Right atrium auricular region (tissue), 2 donors: ENCODE data around the gene TBC1D2. TPM values are rescaled to one million over a fixed set of nuclear protein-coding genes. Genes with fewer than 3 reads are reported as not detected.

Source experiments
- DNase-seq: peaks from one replicate; pipeline ENCODE4 v3.0.0-alpha.2; 2019; ENCODE audit warnings: low spot score
- H3K27ac ChIP-seq, 2 donors: fragments of 200-600 bp; sonication (generic); 1 replicate in 1 of 2; 2 replicates in 1 of 2; pipeline ENCODE4 v1.5.1; 2016 to 2019
- H3K27me3 ChIP-seq, 2 donors: fragments of 200-600 bp; sonication (generic); one replicate each; pipeline versions ENCODE4 v1.5.1 to v1.6.0; 2017 to 2019
- H3K36me3 ChIP-seq: fragments of 200-600 bp; sonication (generic); one replicate; pipeline ENCODE4 v1.5.1; 2016
- H3K4me1 ChIP-seq, 2 donors: fragments of 200-600 bp; sonication (generic); one replicate each; pipeline versions ENCODE4 v1.5.1 to v1.6.0; 2017 to 2019
- H3K4me3 ChIP-seq, 2 donors: fragments of 200-600 bp; sonication (generic); 1 replicate in 1 of 2; 2 replicates in 1 of 2; pipeline ENCODE4 v1.5.1; 2017 to 2019; ENCODE audit warnings: mild to moderate bottlenecking in 1 of 2, moderate library complexity in 1 of 2
- H3K9me3 ChIP-seq, 2 donors: fragments of 200-600 bp; sonication (generic); one replicate each; pipeline ENCODE4 v1.5.1; 2019
- total RNA-seq, 2 donors: library from RNA; depleted of rRNA; stranded (reverse); fragments of >200 nt; gene quantifications; one replicate each; pipeline ENCODE4 v1.1.0, GENCODE V29; 2016
- TF ChIP-seq, protein P1 (sequence below), 2 donors: fragments of 200-600 bp; sonication (generic); IDR thresholded peaks; one replicate each; pipeline ENCODE4 v1.5.1; 2019; ENCODE audit warnings: antibody characterized with exemption in 2 of 2

Gene TBC1D2
- total RNA-seq, 2 donors from 2014 or later = 2.6 to 4.6 TPM

DNA sequence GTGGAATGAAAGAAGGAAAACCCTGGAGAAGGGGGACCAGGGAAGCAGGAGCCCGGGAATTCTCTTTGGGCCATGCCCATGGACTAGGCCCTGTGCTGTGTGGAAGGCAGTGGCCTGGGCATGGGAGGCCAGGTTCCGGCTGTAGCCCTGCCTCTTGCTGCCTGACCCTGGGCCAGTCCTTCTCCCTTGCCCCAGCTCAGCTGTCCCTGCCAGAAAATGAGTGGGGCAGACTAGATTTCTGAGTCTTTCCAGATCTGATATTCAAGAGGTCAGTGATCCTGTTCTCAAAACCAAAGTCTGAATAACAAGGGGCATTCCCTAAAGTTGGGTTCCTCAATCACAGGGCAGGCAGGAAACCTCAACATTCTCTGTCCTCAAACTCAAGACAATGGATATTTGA is 38.2 kb downstream of the TBC1D2 start:
- TF ChIP-seq, protein P1, sequence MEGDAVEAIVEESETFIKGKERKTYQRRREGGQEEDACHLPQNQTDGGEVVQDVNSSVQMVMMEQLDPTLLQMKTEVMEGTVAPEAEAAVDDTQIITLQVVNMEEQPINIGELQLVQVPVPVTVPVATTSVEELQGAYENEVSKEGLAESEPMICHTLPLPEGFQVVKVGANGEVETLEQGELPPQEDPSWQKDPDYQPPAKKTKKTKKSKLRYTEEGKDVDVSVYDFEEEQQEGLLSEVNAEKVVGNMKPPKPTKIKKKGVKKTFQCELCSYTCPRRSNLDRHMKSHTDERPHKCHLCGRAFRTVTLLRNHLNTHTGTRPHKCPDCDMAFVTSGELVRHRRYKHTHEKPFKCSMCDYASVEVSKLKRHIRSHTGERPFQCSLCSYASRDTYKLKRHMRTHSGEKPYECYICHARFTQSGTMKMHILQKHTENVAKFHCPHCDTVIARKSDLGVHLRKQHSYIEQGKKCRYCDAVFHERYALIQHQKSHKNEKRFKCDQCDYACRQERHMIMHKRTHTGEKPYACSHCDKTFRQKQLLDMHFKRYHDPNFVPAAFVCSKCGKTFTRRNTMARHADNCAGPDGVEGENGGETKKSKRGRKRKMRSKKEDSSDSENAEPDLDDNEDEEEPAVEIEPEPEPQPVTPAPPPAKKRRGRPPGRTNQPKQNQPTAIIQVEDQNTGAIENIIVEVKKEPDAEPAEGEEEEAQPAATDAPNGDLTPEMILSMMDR (IDR thresholded peaks at IDR 0.05) = no peak
- Histone ChIP-seq H3K9me3 (no peaks in the 10 kb centered on the region), H3K27ac (no peak overlapping the region), H3K4me1 (no peaks in the 10 kb centered on the region), H3K36me3 (peaks cover 11% of the 10 kb centered on the region), H3K27me3 (no peaks in the 10 kb centered on the region), H3K4me3 (no peak overlapping the region)
- DNase-seq = no peak

DNA sequence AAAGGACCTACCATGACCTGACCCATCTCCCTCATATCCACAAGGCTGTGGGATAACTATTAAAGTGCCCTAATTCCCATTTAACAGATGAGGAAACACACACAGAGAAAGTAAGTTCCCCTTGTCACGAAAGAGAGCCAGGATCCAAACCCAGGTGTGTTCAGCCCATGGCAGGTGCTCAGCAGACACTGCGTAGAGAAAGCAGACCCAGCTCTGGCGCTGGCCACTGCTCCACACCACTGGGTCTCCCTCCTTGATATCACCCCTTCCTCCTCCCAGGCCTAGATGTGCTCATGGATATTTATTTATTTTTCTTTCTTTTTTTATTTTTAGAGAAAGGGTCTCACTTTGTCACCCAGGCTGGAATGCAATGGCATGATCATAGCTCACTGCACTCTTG is 39.1 kb downstream of the TBC1D2 start:
- H3K4me3 ChIP-seq = no peak overlapping the region
- peaks cover 11% of the 10 kb centered on the region for H3K36me3 ChIP-seq
- TF ChIP-seq, protein P1 (IDR thresholded peaks at IDR 0.05) = no peak
- no peaks in the 10 kb centered on the region for H3K9me3 ChIP-seq
- no peaks in the 10 kb centered on the region for H3K27me3 ChIP-seq
- no peak overlapping the region for H3K27ac ChIP-seq
- no peaks in the 10 kb centered on the region for H3K4me1 ChIP-seq
- no peak for DNase-seq

DNA sequence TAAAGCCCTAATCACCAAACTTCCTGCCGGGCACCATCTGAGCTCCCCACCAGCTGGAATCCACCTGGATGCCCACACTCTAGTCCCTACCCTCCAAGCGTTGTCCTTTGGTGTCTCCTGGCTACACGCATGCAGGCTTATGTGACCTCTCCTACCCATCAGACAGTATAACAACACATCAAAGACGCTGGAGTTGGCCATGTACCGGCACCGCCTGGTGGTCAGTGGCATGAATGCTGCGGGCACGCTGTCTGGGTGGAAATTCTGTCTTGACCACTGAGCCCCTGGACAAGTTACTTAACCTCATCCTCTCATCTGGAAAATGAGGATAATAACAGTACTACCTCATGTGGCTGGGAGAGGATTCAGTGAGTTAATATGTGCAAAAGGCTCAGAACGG is 39.6 kb downstream of the TBC1D2 start:
- Histone ChIP-seq H3K27me3 (no peaks in the 10 kb centered on the region), H3K4me3 (no peak overlapping the region), H3K27ac (no peak overlapping the region), H3K4me1 (no peaks in the 10 kb centered on the region), H3K9me3 (no peaks in the 10 kb centered on the region), H3K36me3 (peaks cover 8% of the 10 kb centered on the region)
- DNase-seq = no peak
- TF ChIP-seq, protein P1 (IDR thresholded peaks at IDR 0.05) = peak in 1 of 2 donors; percentile 39

DNA sequence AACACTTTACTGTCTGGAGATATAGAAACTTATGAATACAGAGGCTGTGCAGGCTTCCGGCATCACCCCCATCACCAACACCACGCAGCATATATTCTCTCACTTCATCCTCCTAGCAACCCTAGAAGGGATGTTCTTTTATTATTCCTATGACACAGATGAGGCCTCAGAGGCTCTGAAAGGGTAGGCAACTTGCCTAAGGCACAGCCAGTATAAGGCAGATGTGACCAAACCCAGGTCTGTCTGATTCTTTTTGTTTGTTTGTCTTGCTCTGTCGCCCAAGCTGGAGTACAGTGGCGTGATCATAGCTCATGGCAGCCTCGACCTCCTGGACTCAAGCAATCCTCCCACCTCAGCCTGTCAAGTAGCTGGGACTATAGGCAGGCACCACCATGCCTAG is 40.2 kb downstream of the TBC1D2 start:
- H3K4me1 ChIP-seq = no peaks in the 10 kb centered on the region
- no peaks in the 10 kb centered on the region for H3K9me3 ChIP-seq
- H3K27me3 ChIP-seq = no peaks in the 10 kb centered on the region
- H3K27ac ChIP-seq = no peak overlapping the region
- H3K36me3 ChIP-seq = peaks cover 4% of the 10 kb centered on the region
- TF ChIP-seq, protein P1 (IDR thresholded peaks at IDR 0.05) = no peak
- no peak for DNase-seq
- no peak overlapping the region for H3K4me3 ChIP-seq

DNA sequence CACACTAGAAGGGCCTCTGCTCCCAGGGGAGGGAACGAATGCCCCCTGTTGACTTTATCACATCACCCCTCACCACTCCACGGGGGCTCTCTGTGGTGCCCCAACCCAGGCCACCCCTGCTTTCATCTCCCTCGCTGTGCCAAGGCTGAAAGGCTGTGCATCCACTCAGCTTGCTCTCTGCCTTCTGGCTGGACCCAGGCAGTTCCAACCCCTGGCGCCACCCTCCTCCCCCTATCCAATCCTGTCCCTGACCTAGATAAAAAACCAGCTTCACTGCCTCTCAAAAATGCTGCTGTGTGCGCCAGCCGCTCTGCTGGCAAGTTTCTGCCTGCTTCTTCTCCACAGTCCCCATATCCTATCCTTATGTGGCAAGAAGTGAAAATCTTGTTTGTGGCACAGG is 40.6 kb downstream of the TBC1D2 start:
- no peak overlapping the region for H3K27ac ChIP-seq
- no peaks in the 10 kb centered on the region for H3K9me3 ChIP-seq
- no peak for DNase-seq
- H3K4me3 ChIP-seq = no peak overlapping the region
- H3K36me3 ChIP-seq = no peaks in the 10 kb centered on the region
- TF ChIP-seq, protein P1 (IDR thresholded peaks at IDR 0.05) = no peak
- H3K4me1 ChIP-seq = no peaks in the 10 kb centered on the region
- no peaks in the 10 kb centered on the region for H3K27me3 ChIP-seq

DNA sequence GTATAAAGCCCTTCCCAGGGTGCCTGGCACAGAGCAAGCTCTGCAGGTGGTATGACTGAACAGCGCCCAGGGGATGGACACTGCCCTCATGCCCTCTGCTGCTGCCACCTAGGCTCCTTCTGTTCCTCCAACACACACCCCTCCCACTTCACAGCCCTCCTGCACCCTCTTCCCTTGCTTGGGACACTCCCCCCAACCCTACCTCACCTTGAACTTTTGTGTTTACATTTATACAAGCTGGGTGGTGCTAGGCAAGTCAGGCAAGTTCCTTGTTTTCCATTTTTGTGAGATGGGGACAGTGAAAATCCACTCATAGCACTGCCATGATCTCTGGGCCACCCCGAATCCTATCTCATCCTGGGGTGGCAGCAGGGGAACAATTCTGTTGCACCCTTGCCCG is 44.2 kb downstream of the TBC1D2 start:
- Histone ChIP-seq H3K4me3 (no peak overlapping the region), H3K9me3 (no peaks in the 10 kb centered on the region), H3K27me3 (no peaks in the 10 kb centered on the region), H3K27ac (no peak overlapping the region), H3K4me1 (no peaks in the 10 kb centered on the region), H3K36me3 (no peaks in the 10 kb centered on the region)
- DNase-seq = no peak
- TF ChIP-seq, protein P1 (IDR thresholded peaks at IDR 0.05) = no peak
